Endothelial cell of umbilical vein (primary cell): Measurements from ENCODE around the gene LY6G6C.

ENCODE experiments used
- EZH2 ChIP-seq: IDR thresholded peaks from 2 replicates; pipeline ENCODE4 v1.6.1; 2012; ENCODE audit warnings: borderline replicate concordance, low read depth, mild to moderate bottlenecking, moderate library complexity, low read length, inconsistent platforms; ENCODE audit not compliant: severe bottlenecking
- TF ChIP-seq, protein P1 (sequence below), 2 donors: IDR thresholded peaks; 1 replicate in 1 of 2; 2 replicates in 1 of 2; pipeline ENCODE4 v1.5.1; 2011; ENCODE audit warnings: low read length in 2 of 2, mild to moderate bottlenecking in 2 of 2, moderate library complexity in 2 of 2, control low read depth in 1 of 2, inconsistent platforms in 1 of 2, low read depth in 1 of 2; ENCODE audit not compliant: insufficient read depth in 1 of 2; ENCODE audit errors: extremely low read depth in 1 of 2

DNA sequence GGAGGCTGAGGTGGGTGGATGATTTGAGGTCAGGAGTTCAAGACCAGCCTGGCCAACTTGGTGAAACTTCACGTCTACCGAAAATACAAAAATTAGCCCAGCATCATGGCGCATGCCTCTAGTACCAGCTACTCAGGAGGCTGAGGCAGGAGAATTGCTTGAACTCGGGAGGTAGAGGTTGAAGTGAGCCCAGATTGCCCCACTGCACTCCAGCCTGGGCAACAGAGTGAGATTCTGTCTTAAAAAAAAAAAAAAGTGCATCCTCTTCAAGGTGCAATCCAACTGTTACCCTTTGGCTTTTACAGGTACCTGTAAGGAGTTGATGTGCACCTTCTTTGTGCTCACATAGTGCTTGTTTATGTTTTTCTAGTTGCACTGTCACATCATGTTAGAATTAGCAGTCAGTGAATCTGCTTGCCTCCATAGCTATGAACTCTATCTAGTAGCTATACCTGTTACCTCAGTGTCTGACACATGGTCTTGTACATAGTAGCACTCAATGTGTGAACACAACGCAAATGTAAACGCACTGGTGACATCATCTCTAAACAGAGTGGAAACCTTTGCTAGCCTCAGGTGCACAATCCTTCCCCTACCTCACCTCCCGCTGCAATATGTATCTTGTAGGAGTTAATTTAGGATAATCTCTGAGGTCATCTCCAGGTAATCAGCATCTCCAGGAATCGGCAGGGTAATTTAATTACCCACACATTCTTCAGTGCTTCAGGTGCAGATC is 27.9 kb upstream of the LY6G6C start:
- TF ChIP-seq, protein P1, sequence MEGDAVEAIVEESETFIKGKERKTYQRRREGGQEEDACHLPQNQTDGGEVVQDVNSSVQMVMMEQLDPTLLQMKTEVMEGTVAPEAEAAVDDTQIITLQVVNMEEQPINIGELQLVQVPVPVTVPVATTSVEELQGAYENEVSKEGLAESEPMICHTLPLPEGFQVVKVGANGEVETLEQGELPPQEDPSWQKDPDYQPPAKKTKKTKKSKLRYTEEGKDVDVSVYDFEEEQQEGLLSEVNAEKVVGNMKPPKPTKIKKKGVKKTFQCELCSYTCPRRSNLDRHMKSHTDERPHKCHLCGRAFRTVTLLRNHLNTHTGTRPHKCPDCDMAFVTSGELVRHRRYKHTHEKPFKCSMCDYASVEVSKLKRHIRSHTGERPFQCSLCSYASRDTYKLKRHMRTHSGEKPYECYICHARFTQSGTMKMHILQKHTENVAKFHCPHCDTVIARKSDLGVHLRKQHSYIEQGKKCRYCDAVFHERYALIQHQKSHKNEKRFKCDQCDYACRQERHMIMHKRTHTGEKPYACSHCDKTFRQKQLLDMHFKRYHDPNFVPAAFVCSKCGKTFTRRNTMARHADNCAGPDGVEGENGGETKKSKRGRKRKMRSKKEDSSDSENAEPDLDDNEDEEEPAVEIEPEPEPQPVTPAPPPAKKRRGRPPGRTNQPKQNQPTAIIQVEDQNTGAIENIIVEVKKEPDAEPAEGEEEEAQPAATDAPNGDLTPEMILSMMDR (IDR thresholded peaks at IDR 0.05; ENCODE audit: extremely low read depth in 1 of 2, insufficient read depth in 1 of 2, low read depth in 1 of 2, low read length in 2 of 2), result no peak
- TF ChIP-seq EZH2, result no peak
